NCI-H82 treated with DMSO at 0.1 percent for 48 hours (cell line): Measurements from ENCODE around the gene JMJD1C.
"Not testable (repeated sequence)": the region's sequence is repeated elsewhere in the genome, so short reads cannot be mapped to it uniquely, and the experiment has no call there.

ENCODE experiments used
- DNase-seq: peaks from one replicate; lab custom pipeline; 2025; ENCODE audit not compliant: unreplicated experiment; lab: John Stamatoyannopoulos, UW

JMJD1C gene

DNA sequence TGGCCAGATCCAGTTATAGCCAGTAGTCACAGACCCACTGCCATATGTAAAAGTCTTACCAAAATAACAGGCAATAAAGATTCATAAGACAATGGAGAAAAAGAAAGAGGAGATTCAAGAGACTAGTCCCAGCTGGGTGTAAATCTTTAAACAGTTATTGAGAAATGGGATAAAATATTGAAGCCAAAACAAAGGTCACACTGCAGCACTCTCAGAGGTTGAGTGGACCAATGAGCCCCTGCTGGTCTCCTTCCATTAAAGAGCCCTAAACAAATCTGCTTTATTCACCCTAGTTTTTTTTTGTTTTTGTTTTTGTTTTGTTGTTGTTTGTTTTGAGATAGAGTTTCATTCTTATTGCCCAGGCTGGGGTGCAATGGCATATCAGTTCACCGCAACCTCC is 98.8 kb downstream of the JMJD1C start:
- DNase-seq, result no peak

DNA sequence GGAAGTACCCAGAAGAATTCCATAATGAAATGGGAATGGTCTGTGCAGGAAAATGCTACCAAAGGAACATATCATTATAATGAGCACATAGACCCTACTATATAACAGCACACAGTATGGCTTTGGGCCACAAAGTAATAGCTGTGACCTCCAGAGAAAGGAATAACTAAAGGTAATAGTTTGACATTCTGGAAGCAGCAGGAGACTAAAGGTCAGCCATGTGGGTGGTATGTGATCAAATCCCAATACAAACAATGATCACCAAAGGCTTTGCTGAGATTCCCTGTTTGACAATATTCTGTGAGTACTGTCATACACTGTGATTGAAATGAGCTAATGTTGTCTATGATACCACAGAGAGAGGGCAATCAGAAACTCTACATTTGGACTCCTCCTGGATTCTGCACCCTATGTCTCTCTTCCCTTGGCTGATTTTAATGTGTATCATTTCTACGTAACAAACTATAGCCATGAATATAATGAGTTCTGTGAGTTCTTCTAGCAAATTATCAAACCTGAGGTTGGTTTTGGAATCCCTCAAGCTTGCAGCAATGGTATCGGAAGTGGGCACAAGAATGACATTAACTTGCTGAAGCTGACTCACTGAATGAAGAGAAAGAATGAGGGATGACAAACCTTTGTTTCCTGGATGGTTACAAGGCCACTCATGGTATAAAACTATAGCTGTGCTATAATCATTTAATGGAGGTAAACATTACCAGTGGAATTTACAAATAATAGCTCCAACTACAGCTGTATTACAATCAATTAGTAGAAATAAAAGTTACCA is 99.6 kb downstream of the JMJD1C start:
- DNase-seq, result no peak

GRCh38 chr10:63364918-63365317 is 100.9 kb downstream of the JMJD1C start:
- DNase-seq, result no peak

GRCh38 chr10:63363951-63364350 is 101.8 kb downstream of the JMJD1C start:
- DNase-seq, result no peak

DNA sequence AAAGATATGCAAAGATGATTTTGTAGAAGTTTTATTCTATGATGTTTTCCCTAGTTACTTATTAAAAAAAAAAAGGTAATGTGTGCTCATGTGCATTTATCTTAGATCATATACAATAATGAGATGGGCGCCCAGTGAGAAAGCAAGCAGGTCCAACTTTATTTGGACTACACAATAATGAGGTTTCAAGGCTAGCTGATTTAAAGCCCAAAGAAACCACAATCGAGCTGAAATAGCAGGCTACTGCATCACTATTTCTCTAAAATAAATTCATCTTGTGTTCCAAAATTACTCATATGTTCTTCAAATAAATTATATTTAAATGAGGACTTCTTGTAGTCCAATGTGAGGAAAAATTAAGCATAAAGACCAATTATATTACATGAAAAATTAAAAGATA is 110.1 kb downstream of the JMJD1C start:
- no peak for DNase-seq

- DNase-seq, result no peak
These were observed 112.8 kb downstream of the JMJD1C start for GRCh38 chr10:63352976-63353375.

GRCh38 chr10:63348245-63348850 is 117.4 kb downstream of the JMJD1C start:
- DNase-seq, result no peak

DNA sequence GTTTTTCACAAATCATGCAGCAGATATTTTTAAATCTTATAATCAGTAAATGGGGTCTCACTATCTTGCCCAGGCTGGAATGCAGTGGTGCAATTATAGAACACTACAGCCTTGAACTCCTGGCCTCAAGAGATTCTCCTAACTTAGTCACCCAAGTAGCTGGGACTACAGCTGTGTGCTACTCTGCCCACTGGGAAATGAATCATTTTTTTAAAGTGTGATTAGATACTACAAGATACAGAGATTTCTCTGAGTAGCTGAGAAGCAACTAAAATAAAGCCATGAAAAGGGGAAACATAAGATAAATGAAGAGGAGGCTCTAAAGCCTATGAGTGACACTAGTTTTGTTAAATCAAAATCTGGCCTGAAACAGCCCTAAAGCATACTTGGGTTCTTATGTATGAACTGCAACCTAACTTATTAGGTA is 119.7 kb downstream of the JMJD1C start:
- DNase-seq, result no peak

DNA sequence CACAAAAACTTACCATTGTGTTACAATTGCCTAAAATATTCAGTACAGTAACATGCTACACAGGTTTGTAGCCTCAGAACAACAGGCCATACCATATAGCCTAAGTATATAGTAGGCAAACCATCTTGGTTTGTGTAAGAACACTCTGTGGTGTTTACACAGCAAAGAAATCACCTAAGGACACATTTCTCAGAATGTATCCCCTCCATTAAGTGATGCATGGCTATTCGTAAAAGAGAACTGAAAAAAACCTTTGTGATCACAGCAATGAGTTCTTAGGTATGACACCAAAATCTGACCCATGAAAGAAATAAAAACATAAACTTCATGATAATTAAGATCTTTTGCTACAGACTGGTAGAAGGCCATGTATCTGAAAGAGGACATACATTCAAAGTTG is 121.5 kb downstream of the JMJD1C start:
- DNase-seq, result no peak

DNA sequence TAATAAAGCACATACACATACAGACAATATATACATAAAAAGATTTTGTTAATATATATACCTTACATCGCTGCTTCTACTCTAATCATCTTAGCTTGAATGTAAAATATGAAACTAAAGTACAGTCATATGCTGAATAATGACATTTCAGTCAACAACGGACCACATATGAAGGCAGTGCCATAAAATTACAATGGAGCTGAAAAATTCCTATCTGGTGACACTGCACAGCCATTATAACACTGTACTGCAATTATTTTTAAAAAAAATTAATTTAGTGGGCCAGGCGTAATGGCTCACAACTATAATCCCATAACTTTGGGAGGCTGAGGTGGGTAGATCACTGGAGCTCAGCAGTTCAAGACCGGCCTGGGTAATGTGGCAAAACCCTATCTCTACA is 122.3 kb downstream of the JMJD1C start:
- DNase-seq, result no peak

DNA sequence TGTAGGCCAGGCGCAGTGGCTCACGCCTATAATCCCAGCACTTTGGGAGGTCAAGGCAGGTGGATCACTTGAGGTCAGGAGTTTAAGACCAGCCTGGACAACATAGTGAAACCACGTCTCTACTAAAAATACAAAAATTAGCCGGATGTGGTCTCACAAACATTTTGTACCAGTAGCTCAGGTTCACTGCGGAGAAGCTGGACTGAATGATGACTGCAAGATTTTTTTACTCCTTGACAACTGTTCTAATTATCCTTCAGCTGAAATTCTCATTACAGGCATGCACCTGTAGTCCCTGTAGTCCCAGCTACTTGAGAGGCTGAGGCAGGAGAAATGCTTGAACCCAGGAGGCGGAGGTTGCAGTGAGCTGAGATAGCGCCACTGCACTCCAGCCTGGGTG is 126.1 kb downstream of the JMJD1C start:
- DNase-seq, result not testable (repeated sequence)

GRCh38 chr10:63337455-63338251 is 128.1 kb downstream of the JMJD1C start:
- DNase-seq, result no peak

GRCh38 chr10:63331586-63331985 is 134.2 kb downstream of the JMJD1C start:
- DNase-seq, result no peak

DNA sequence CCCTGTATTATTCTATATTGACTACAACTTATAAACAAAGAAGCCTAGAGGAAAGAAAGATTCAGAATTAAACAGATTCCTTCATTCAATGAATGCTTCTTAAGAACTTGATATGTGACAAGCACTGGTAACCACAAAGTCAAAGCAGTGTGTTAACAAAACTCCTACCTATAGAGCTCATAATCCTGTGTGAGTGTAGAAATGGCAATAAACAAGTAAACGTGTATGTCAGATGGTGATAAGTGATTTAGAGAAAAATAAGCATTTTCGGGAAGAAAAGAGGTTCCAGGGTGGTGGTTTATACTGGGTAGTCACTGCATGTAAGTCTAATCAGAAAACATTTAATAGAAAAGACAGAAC is 141.3 kb downstream of the JMJD1C start:
- no peak for DNase-seq

- DNase-seq, result no peak
These were observed 141.9 kb downstream of the JMJD1C start for GRCh38 chr10:63323701-63324494.

GRCh38 chr10:63320683-63321082 is 145.1 kb downstream of the JMJD1C start:
- no peak for DNase-seq

DNA sequence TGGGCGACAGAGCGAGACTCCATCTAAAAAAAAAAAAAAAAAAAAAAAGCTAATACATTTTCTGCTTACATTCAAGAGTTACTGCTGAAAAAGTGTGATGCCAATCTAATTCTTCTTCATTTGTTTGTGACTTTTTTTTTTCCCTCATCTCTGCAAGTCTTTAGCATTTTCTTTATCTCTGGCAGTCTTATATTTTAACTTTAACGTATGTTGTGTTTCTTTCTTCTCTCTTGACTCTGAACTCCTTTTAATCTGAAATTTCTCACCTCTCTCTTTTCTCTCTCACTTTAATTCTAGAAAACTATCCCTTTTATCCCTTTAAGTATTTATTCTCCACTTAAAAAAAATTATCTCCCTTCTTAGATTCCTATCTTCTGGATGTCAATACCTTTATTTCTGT is 146.5 kb downstream of the JMJD1C start:
- DNase-seq, result no peak

DNA sequence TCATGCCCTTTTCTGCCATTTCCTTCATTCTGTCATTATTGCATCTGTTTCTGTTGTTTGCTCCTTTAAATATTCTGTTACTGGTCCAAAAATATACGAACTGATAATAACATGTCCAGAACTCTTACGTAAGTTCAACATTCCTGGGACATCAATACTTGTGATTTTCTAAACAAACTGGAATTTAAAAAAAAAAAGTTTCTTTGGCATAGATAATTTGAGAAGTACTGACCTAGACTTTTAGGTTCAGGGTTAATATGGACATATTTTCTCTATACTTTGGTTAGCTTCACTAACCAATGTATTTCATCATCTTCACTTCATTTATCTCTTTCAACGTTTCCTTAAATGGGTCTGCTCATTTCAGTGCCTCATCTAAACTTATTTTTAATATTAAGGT is 147.3 kb downstream of the JMJD1C start:
- DNase-seq, result no peak

DNA sequence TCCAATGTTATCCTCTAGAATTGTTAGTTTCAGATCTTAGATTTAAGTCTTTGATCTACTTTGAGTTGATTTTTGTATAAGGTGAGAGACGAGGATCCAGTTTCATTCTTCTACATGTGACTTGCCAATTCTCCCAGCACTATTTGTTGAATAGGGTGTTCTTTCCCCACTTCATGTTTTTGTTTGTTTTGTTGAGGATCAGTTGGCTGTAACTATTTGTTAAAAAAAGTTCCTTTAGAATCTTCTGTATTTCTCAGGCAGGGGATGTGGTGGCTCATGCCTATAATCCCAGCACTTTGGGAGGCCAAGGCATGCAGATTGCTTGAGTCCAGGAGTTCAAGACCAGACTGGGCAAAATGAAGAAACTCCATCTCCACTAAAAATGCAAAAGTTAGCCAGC is 151.8 kb downstream of the JMJD1C start:
- no peak for DNase-seq

- DNase-seq, result no peak
These were observed 152.6 kb downstream of the JMJD1C start for GRCh38 chr10:63313066-63313717.

- no peak for DNase-seq
These were observed 157.1 kb downstream of the JMJD1C start for GRCh38 chr10:63308628-63309027.
